Endothelial cell of umbilical vein (primary cell): Measurements from ENCODE around the gene CGNL1.

ENCODE experiments used
- CTCF ChIP-seq, 2 donors: IDR thresholded peaks; 1 replicate in 1 of 2; 2 replicates in 1 of 2; pipeline ENCODE4 v1.5.1; 2011; ENCODE audit warnings: low read length in 2 of 2, mild to moderate bottlenecking in 2 of 2, moderate library complexity in 2 of 2, control low read depth in 1 of 2, inconsistent platforms in 1 of 2, low read depth in 1 of 2; ENCODE audit not compliant: insufficient read depth in 1 of 2; ENCODE audit errors: extremely low read depth in 1 of 2
- EZH2 ChIP-seq: IDR thresholded peaks from 2 replicates; pipeline ENCODE4 v1.6.1; 2012; ENCODE audit warnings: borderline replicate concordance, low read depth, mild to moderate bottlenecking, moderate library complexity, low read length, inconsistent platforms; ENCODE audit not compliant: severe bottlenecking
- FOS ChIP-seq: IDR thresholded peaks from 2 replicates; pipeline ENCODE4 v1.6.1; 2011; ENCODE audit warnings: mild to moderate bottlenecking, low read length, moderate library complexity, borderline replicate concordance; ENCODE audit not compliant: insufficient read depth
- GATA2 ChIP-seq: IDR thresholded peaks from 2 replicates; pipeline ENCODE4 v1.7.0; 2011; ENCODE audit warnings: low read depth, mild to moderate bottlenecking, moderate library complexity, mixed read lengths, low read length; ENCODE audit not compliant: insufficient read length, insufficient read depth
- MAX ChIP-seq: IDR thresholded peaks from 2 replicates; pipeline ENCODE4 v1.6.1; 2011; ENCODE audit not compliant: insufficient read depth, insufficient read length
- MYC ChIP-seq: IDR thresholded peaks from one replicate; pipeline ENCODE4 v1.6.1; 2011; ENCODE audit warnings: mild to moderate bottlenecking, low read depth, low read length
- POLR2A ChIP-seq: IDR thresholded peaks from 2 replicates; pipeline ENCODE4 v1.6.1; 2012; ENCODE audit warnings: low read depth, mild to moderate bottlenecking, control low read depth, low read length
- POLR2AphosphoS5 ChIP-seq: IDR thresholded peaks from 2 replicates; pipeline ENCODE4 v1.6.1; 2012; ENCODE audit warnings: low read depth, mild to moderate bottlenecking, control low read depth, low read length, moderate library complexity; ENCODE audit not compliant: insufficient read depth

- TF ChIP-seq CTCF (IDR thresholded peaks at IDR 0.05; ENCODE audit: extremely low read depth in 1 of 2, insufficient read depth in 1 of 2, low read depth in 1 of 2, low read length in 2 of 2), result no peak
- no peak for TF ChIP-seq MAX
- no peak for TF ChIP-seq POLR2A
- TF ChIP-seq POLR2AphosphoS5, result no peak
- no peak for TF ChIP-seq EZH2
- no peak for TF ChIP-seq MYC
- no peak for TF ChIP-seq FOS
- no peak for TF ChIP-seq GATA2
Observed at GRCh38 chr15:57493351-57493750, 117.0 kb downstream of the CGNL1 start.
